ENCODE data around the gene ZGRF1. TPM values are rescaled to one million over a fixed set of nuclear protein-coding genes. Genes with fewer than 3 reads are reported as not detected.

ZGRF1 gene
- total and polyA plus RNA-seq, 9 donors, result 1.5 to 6.1 (median 4.5) TPM

- Histone ChIP-seq H3K27me3 (peaks cover 6% of the 10 kb centered on the region), H3K4me1 (ENCODE audit: insufficient read depth) (peaks cover 7% of the 10 kb centered on the region), H3K4me3 (peak overlapping the region; percentile 26), H3K9me3 (peaks cover 0 to 10% of the 10 kb centered on the region in 2 donors), H3K27ac (no peak overlapping the region), H3K36me3 (no peaks in the 10 kb centered on the region)
- no peak for TF ChIP-seq EP300 (IDR thresholded peaks at IDR 0.05)
- TF ChIP-seq POLR2A (IDR thresholded peaks at IDR 0.05), result no peak
- no peak for TF ChIP-seq CTCF (IDR thresholded peaks at IDR 0.05)
- DNase-seq, result no peak
- WGBS, 3 donors, result 1 to 2% (median 1%) methylated on average over 45 to 55 of the region's 55 CpGs
- intact Hi-C loops (cut with DNase I), result no loop called here
These were observed 120.1 kb downstream of the ZGRF1 start for GRCh38 chr4:112516471-112517066.

GRCh38 chr4:112516066-112516470 is 120.6 kb downstream of the ZGRF1 start, which contains the start of gene NEUROG2:
Gene NEUROG2, minus strand, starts transcription at chr4:112516180. Its CDS starts 705 bp downstream, at chr4:112515475.
- Histone ChIP-seq H3K27ac (no peak within 1 kb of the TSS), H3K9me3 (peaks cover 0 to 10% of the 10 kb centered on the region in 2 donors), H3K4me3 (peak within 1 kb of the TSS; percentile 26), H3K4me1 (ENCODE audit: insufficient read depth) (peaks cover 8% of the 10 kb centered on the region), H3K36me3 (no peaks in the 10 kb centered on the region), H3K27me3 (peaks cover 6% of the 10 kb centered on the region)
- peak in 1 of 5 donors; percentile 15 for DNase-seq
- TF ChIP-seq POLR2A (IDR thresholded peaks at IDR 0.05) (no peak), EP300 (IDR thresholded peaks at IDR 0.05) (no peak), CTCF (IDR thresholded peaks at IDR 0.05) (no peak)
- intact Hi-C loops (cut with DNase I), result no loop called here
- WGBS, 3 donors, result 1 to 2% (median 1%) methylated on average over 15 of the region's 15 CpGs

GRCh38 chr4:112515198-112516065 is 121.3 kb downstream of the ZGRF1 start:
- whole genome bisulfite sequencing, 3 donors, result 0 to 1% (median 0%) methylated on average over 70 to 96 of the region's 96 CpGs

More at GRCh38 chr4:112515198-112516065, 121.3 kb downstream of the ZGRF1 start:
- no peak for TF ChIP-seq EP300 (IDR thresholded peaks at IDR 0.05)
- no peak for TF ChIP-seq POLR2A (IDR thresholded peaks at IDR 0.05)
- TF ChIP-seq CTCF (IDR thresholded peaks at IDR 0.05), result no peak
- no peak overlapping the region for H3K27ac ChIP-seq
- no peaks in the 10 kb centered on the region for H3K36me3 ChIP-seq
- peak in 1 of 5 donors; percentile 31 for DNase-seq
- H3K27me3 ChIP-seq, result peaks cover 3% of the 10 kb centered on the region
- intact Hi-C loops (cut with DNase I), result no loop called here
- H3K4me1 ChIP-seq (ENCODE audit: insufficient read depth), result peaks cover 11% of the 10 kb centered on the region
- H3K4me3 ChIP-seq, result peak overlapping the region; percentile 8
- H3K9me3 ChIP-seq, result peaks cover 0 to 3% of the 10 kb centered on the region in 2 donors
